Activated CD4-positive, CD25-positive, alpha-beta regulatory T cell treated with anti-CD3 and anti-CD28 coated beads, Interleukin-2, amount 50 U/mL, for 72 hours (primary cell): ENCODE measurements around the gene TMEM101.
"Not testable (repeated sequence)": the region's sequence is repeated elsewhere in the genome, so short reads cannot be mapped to it uniquely, and the experiment has no call there.

Source experiments
- DNase-seq: peaks from one replicate; pipeline ENCODE4 v3.0.0; 2021

Gene TMEM101

GRCh38 chr17:44014437-44015172, at the start of gene TMEM101:
TSS of gene TMEM101 (minus strand) at chr17:44014963. CDS start at chr17:44014952, 11 bp downstream.
- DNase-seq: peak; percentile 80

- DNase-seq: no peak
These were observed 49.2 kb upstream of the TMEM101 start for GRCh38 chr17:44063704-44064639.

GRCh38 chr17:44062871-44063270, 48.1 kb upstream of the TMEM101 start:
- no peak for DNase-seq

- no peak for DNase-seq
These were observed 46.7 kb upstream of the TMEM101 start for GRCh38 chr17:44061446-44061845.

- no peak for DNase-seq
These were observed 44.5 kb upstream of the TMEM101 start for GRCh38 chr17:44059101-44059892.

- DNase-seq: no peak
These were observed 38.5 kb upstream of the TMEM101 start for GRCh38 chr17:44053125-44053872.

GRCh38 chr17:44049294-44050060, 34.7 kb upstream of the TMEM101 start:
- DNase-seq: no peak

- DNase-seq: not testable (repeated sequence)
These were observed 32.1 kb upstream of the TMEM101 start for GRCh38 chr17:44046893-44047292.

GRCh38 chr17:44045486-44045885, 30.7 kb upstream of the TMEM101 start:
- no peak for DNase-seq

- DNase-seq: no peak
These were observed 29.3 kb upstream of the TMEM101 start for GRCh38 chr17:44044071-44044470.

GRCh38 chr17:44043272-44043696, 28.5 kb upstream of the TMEM101 start:
- no peak for DNase-seq

GRCh38 chr17:44039829-44040635, 25.3 kb upstream of the TMEM101 start:
- DNase-seq: no peak

- DNase-seq: no peak
These were observed 23.8 kb upstream of the TMEM101 start for GRCh38 chr17:44038604-44039011.

- DNase-seq: no peak
These were observed 22.7 kb upstream of the TMEM101 start for GRCh38 chr17:44037471-44037870.

- DNase-seq: not testable (repeated sequence)
These were observed 19.9 kb upstream of the TMEM101 start for GRCh38 chr17:44034688-44035087.

- DNase-seq: no peak
These were observed 19.2 kb upstream of the TMEM101 start for GRCh38 chr17:44033861-44034408.

- DNase-seq: no peak
These were observed 15.7 kb upstream of the TMEM101 start for GRCh38 chr17:44030482-44030881.

- no peak for DNase-seq
These were observed 15.0 kb upstream of the TMEM101 start for GRCh38 chr17:44029736-44030135.

GRCh38 chr17:44024853-44025252, 10.1 kb upstream of the TMEM101 start:
- no peak for DNase-seq

- DNase-seq: no peak
These were observed 9.5 kb upstream of the TMEM101 start for GRCh38 chr17:44024271-44024663.
